Measurements from ENCODE around the gene ADD1.

ADD1 gene

DNA sequence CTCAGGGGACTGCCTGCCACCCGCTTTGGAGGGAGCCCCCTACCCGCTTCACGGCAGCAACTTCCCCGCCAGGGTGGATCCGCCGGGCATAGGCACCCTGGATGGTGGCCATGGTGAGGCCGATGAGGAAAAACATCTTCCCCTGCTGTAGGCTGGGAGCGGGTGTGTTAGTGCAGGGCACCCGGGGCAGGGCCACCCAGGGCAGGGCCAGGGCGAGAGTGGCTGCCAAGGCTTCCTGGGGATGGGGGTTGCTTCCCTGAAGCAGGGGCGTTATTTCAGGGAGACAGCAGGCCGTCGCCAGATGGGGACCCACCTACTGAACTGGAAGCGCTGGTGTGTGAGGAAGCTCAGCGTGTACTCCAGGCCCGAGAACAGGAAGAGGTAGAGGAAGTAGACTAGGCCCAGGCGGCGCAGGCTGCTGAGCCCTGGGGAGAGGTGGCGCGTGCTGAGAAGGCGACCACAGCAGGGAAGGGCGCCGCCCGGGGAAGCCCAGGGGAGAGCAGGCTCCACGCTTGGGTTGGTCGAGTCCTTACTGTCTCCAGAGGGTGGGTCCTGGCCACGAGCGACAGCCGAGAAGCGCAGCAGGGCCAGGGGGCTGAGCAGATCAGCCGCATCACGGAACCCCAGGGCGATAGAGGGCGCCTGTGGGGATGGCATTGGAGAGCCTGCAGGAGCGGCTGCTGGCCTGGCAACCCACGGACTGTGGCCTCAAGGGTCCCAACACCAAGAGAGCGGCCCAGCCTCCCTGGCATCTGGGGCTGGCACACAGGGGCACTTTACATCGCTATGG is 88.1 kb downstream of the ADD1 start:
- no peaks in the 10 kb centered on the region for H3K9me3 ChIP-seq (ENCODE audit: control insufficient read depth, insufficient read depth, low read length)
- peak overlapping the region; percentile 84 for H3K4me2 ChIP-seq (ENCODE audit: low read length)
- peak overlapping the region; percentile 69 for H3K27ac ChIP-seq (ENCODE audit: low read depth, low read length)
- TF ChIP-seq, protein P1, sequence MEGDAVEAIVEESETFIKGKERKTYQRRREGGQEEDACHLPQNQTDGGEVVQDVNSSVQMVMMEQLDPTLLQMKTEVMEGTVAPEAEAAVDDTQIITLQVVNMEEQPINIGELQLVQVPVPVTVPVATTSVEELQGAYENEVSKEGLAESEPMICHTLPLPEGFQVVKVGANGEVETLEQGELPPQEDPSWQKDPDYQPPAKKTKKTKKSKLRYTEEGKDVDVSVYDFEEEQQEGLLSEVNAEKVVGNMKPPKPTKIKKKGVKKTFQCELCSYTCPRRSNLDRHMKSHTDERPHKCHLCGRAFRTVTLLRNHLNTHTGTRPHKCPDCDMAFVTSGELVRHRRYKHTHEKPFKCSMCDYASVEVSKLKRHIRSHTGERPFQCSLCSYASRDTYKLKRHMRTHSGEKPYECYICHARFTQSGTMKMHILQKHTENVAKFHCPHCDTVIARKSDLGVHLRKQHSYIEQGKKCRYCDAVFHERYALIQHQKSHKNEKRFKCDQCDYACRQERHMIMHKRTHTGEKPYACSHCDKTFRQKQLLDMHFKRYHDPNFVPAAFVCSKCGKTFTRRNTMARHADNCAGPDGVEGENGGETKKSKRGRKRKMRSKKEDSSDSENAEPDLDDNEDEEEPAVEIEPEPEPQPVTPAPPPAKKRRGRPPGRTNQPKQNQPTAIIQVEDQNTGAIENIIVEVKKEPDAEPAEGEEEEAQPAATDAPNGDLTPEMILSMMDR (IDR thresholded peaks at IDR 0.05; ENCODE audit: low read depth, low read length, poor library complexity, severe bottlenecking) = peak; percentile 75
- TF ChIP-seq EZH2phosphoT487 (IDR thresholded peaks at IDR 0.05; ENCODE audit: borderline replicate concordance, low read length) = no peak
- H3K4me1 ChIP-seq (ENCODE audit: control insufficient read depth, low read length) = peaks cover 43% of the 10 kb centered on the region
- no peaks in the 10 kb centered on the region for H3K9me2 ChIP-seq (replicated peaks; ENCODE audit: control insufficient read depth, low read length)
- H4K20me1 ChIP-seq (ENCODE audit: control insufficient read depth, insufficient read depth, low read depth, low read length) = no peaks in the 10 kb centered on the region
- H3K27me3 ChIP-seq (ENCODE audit: control insufficient read depth, low read length) = no peaks in the 10 kb centered on the region
- peaks cover 45% of the 10 kb centered on the region for H3K36me3 ChIP-seq (ENCODE audit: control insufficient read depth, low read length)
- H3K4me3 ChIP-seq (ENCODE audit: low read length) = peak overlapping the region; percentile 76
- H3F3A ChIP-seq (ENCODE audit: control insufficient read depth, insufficient read depth) = peaks cover 13% of the 10 kb centered on the region
- peaks cover 36% of the 10 kb centered on the region for H3K79me2 ChIP-seq (ENCODE audit: control insufficient read depth, low read length)

DNA sequence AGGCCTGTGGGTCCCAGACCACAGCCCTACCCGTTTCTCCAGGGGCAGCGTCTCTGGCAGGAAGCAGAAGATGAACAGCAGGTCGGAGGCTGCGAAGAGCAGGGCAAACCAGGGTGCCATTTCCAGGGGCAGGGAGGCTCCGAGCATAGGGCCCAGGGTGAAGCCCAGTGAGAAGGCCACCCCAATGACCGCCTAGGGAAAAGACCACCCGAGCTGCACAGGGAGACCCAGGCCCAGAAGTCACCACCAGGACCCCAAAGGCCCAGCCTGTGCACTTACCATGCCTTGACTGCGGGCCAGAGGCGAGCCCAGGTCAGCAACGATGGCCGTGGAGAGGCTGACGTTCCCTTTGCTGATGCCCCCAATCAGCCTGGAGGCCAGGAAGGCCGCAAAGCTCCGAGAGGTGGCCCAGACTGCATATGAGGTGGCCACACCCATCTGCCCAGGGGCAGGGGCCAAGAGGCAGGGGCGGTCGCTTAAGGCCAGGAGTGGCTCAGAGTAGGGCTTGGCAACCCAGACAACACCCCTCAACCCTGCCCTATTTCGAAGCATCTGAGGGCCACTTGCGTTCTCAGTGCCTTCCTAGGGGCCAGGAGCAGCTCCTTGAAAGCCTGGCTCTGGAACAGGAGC is 88.8 kb downstream of the ADD1 start:
- Histone ChIP-seq H3K9me2 (replicated peaks; ENCODE audit: control insufficient read depth, low read length) (no peaks in the 10 kb centered on the region), H3K79me2 (ENCODE audit: control insufficient read depth, low read length) (peaks cover 36% of the 10 kb centered on the region), H3F3A (ENCODE audit: control insufficient read depth, insufficient read depth) (peaks cover 16% of the 10 kb centered on the region), H3K27me3 (ENCODE audit: control insufficient read depth, low read length) (no peaks in the 10 kb centered on the region), H4K20me1 (ENCODE audit: control insufficient read depth, insufficient read depth, low read depth, low read length) (no peaks in the 10 kb centered on the region), H3K4me3 (ENCODE audit: low read length) (peak overlapping the region; percentile 76), H3K9me3 (ENCODE audit: control insufficient read depth, insufficient read depth, low read length) (no peaks in the 10 kb centered on the region), H3K4me1 (ENCODE audit: control insufficient read depth, low read length) (peaks cover 50% of the 10 kb centered on the region), H3K36me3 (ENCODE audit: control insufficient read depth, low read length) (peaks cover 52% of the 10 kb centered on the region), H3K4me2 (ENCODE audit: low read length) (peak overlapping the region; percentile 84), H3K27ac (ENCODE audit: low read depth, low read length) (peak overlapping the region; percentile 69)
- TF ChIP-seq EZH2phosphoT487 (IDR thresholded peaks at IDR 0.05; ENCODE audit: borderline replicate concordance, low read length) = no peak
- TF ChIP-seq, protein P1 (IDR thresholded peaks at IDR 0.05; ENCODE audit: low read depth, low read length, poor library complexity, severe bottlenecking) = no peak

DNA sequence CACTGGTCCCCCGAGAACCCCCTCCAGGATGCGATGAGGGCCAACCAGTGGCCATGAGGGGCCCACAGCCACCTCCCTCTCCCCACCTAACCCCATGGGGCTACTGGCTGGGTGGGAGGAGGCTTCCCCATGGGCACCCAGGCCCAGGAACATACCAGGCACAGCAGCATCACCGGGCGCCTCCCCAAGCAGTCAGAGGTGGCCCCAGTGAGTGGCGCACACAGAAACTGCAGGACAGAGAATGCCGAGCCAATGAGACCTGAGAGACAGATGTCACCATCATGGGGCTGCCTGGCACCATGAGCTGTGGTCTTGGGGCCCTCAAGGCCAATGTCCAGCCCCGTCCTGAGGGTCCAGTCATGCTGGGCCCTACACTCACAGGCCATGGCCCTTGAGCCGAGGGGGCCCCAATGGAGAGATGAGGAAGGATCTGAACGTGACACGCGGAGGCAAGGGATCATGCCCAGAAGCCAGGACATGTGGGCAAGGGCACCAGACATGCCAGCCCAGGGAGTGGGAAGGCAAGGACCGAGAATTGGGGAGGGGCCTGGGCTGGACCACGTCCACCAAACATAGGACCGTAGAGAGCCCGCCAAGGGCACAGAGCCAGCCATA is 89.4 kb downstream of the ADD1 start:
- Histone ChIP-seq H3K4me2 (ENCODE audit: low read length) (peak overlapping the region; percentile 84), H3K79me2 (ENCODE audit: control insufficient read depth, low read length) (peaks cover 36% of the 10 kb centered on the region), H3K36me3 (ENCODE audit: control insufficient read depth, low read length) (peaks cover 58% of the 10 kb centered on the region), H3K4me1 (ENCODE audit: control insufficient read depth, low read length) (peaks cover 57% of the 10 kb centered on the region), H3K4me3 (ENCODE audit: low read length) (peak overlapping the region; percentile 76), H3F3A (ENCODE audit: control insufficient read depth, insufficient read depth) (peaks cover 18% of the 10 kb centered on the region), H4K20me1 (ENCODE audit: control insufficient read depth, insufficient read depth, low read depth, low read length) (no peaks in the 10 kb centered on the region), H3K27me3 (ENCODE audit: control insufficient read depth, low read length) (no peaks in the 10 kb centered on the region), H3K9me2 (replicated peaks; ENCODE audit: control insufficient read depth, low read length) (no peaks in the 10 kb centered on the region), H3K27ac (ENCODE audit: low read depth, low read length) (no peak overlapping the region), H3K9me3 (ENCODE audit: control insufficient read depth, insufficient read depth, low read length) (no peaks in the 10 kb centered on the region)
- no peak for TF ChIP-seq EZH2phosphoT487 (IDR thresholded peaks at IDR 0.05; ENCODE audit: borderline replicate concordance, low read length)
- TF ChIP-seq, protein P1 (IDR thresholded peaks at IDR 0.05; ENCODE audit: low read depth, low read length, poor library complexity, severe bottlenecking) = no peak

Measured in DOHH2 (cell line).